ENCODE measurements around the gene LRRC8A.
A peak's percentile ranks its signal among the peaks of the same experiment; 100 is the strongest.

The LRRC8A gene

DNA sequence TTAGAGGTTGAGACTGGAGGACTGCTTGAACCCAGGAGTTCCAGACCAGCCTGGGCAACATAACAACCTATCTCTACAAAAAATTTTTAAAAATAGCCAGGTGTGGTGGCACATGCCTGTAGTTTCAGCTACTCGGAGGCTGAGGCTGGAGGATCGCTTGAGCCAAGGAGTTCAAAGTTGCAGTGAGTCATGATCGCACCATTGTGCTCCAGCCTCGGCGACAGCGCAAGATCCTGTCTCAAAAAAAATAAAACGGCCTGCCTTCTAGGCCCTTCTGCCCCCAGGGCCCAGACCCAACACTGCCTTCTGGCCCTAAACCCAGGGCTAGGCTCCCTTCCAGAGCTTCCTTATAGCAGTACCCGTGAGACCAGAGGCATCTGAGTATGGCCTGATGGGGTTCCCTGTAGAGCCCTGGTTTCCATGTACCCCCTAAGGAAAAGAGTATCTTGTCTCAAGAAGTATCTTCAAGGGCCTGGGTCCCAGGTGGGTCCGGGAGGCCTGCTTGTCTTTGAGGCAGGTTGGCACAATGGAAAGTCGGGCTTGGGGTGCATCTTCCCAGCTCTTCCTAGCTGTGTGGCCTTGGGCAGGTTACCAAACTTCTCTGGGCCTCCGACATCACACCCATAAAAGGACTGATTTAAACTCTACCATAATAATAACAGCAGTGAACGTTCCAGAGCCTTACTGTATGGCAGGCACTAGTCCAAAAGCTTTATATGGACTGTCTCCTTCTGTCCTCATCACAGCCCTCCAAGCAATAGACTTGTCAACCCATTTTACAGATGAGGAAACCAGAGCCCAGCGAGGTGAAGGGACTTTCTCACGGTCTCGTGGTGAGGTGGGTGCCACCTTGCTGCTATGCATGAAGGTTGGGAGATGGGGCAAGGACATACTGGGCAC lies 9.6 kb downstream of the LRRC8A start:
- no peak overlapping the region for H3K9ac ChIP-seq
- no peak overlapping the region for H3K27ac ChIP-seq
- TF ChIP-seq, protein P1, sequence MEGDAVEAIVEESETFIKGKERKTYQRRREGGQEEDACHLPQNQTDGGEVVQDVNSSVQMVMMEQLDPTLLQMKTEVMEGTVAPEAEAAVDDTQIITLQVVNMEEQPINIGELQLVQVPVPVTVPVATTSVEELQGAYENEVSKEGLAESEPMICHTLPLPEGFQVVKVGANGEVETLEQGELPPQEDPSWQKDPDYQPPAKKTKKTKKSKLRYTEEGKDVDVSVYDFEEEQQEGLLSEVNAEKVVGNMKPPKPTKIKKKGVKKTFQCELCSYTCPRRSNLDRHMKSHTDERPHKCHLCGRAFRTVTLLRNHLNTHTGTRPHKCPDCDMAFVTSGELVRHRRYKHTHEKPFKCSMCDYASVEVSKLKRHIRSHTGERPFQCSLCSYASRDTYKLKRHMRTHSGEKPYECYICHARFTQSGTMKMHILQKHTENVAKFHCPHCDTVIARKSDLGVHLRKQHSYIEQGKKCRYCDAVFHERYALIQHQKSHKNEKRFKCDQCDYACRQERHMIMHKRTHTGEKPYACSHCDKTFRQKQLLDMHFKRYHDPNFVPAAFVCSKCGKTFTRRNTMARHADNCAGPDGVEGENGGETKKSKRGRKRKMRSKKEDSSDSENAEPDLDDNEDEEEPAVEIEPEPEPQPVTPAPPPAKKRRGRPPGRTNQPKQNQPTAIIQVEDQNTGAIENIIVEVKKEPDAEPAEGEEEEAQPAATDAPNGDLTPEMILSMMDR (IDR thresholded peaks at IDR 0.05), result no peak
- H3K36me3 ChIP-seq (ENCODE audit: control insufficient read depth, insufficient read depth, low read length), result no peaks in the 10 kb centered on the region
- H2AFZ ChIP-seq, result no peak overlapping the region
- no peaks in the 10 kb centered on the region for H3K27me3 ChIP-seq (ENCODE audit: control insufficient read depth, insufficient read depth, low read length)
- no peaks in the 10 kb centered on the region for H3K9me3 ChIP-seq (ENCODE audit: control insufficient read depth, low read length)
- no peaks in the 10 kb centered on the region for H3K4me1 ChIP-seq
- H3K4me3 ChIP-seq (ENCODE audit: low read depth, low read length), result no peak overlapping the region
- no peaks in the 10 kb centered on the region for H3K79me2 ChIP-seq
- no peak overlapping the region for H3K4me2 ChIP-seq (ENCODE audit: low read length)

DNA sequence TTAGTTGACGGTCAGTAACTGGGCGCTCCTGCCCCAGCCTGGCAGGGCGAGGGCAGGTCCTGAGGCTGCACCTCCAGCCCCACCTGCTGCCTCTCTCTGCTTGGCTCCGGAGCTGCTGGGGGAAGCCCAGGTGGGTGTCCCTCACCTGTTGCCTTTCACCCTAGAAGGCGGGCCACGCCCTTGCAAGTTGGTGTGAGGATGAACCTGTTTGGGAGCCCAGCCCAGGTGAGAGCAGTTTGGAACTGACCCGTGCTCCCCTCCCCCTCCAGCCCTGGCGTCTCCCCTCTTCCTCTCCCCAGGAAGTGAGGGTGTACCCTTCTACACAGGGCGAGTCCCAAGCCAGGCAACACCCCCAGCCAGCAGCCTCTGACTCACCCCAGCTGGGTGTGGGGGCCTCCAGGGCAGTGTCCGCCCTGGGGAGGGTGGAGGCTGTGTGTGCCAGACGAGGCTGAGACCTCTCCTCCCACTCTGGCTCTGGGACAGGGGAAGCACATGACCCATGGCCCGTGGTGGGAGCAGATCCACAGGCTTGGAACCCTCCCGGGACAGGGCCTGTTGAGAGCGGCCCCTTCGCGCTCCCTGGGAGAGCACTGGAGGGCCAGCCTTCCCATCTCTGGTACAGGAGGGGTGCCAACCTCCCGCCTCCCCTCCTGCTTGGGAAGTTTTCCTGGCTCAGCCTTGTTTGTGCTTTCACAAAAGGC lies 10.4 kb downstream of the LRRC8A start:
- Histone ChIP-seq H2AFZ (peak overlapping the region; percentile 17), H3K4me3 (ENCODE audit: low read depth, low read length) (no peak overlapping the region), H3K79me2 (no peaks in the 10 kb centered on the region), H3K9me3 (ENCODE audit: control insufficient read depth, low read length) (no peaks in the 10 kb centered on the region), H3K4me1 (no peaks in the 10 kb centered on the region), H3K4me2 (ENCODE audit: low read length) (peak overlapping the region; percentile 37), H3K9ac (no peak overlapping the region), H3K27me3 (ENCODE audit: control insufficient read depth, insufficient read depth, low read length) (no peaks in the 10 kb centered on the region), H3K27ac (peak overlapping the region; percentile 29), H3K36me3 (ENCODE audit: control insufficient read depth, insufficient read depth, low read length) (no peaks in the 10 kb centered on the region)
- TF ChIP-seq, protein P1 (IDR thresholded peaks at IDR 0.05), result no peak

DNA sequence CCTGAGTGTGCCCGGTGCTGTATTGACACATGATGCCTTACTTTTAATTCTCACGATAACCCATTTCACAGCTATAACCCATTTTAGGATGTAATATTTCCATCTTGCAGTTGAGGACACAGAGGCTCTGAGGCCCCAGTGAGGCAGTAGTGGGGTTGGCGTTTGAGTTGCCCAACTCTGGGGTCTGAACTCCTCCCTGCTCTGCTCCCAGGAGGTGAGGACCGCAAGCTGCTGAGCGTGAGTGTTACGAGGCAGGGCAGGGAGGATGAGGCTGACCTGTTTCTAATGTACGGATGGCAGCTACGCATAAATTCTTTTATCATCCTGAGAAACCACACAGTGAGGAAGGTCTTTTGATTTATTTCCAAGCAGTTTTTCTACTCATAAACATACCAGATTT lies 11.4 kb downstream of the LRRC8A start:
- Histone ChIP-seq H3K4me1 (no peaks in the 10 kb centered on the region), H3K79me2 (peaks cover 1% of the 10 kb centered on the region), H3K27ac (no peak overlapping the region), H3K9ac (no peak overlapping the region), H3K9me3 (ENCODE audit: control insufficient read depth, low read length) (no peaks in the 10 kb centered on the region), H3K27me3 (ENCODE audit: control insufficient read depth, insufficient read depth, low read length) (no peaks in the 10 kb centered on the region), H2AFZ (no peak overlapping the region), H3K4me3 (ENCODE audit: low read depth, low read length) (no peak overlapping the region), H3K4me2 (ENCODE audit: low read length) (no peak overlapping the region), H3K36me3 (ENCODE audit: control insufficient read depth, insufficient read depth, low read length) (no peaks in the 10 kb centered on the region)
- TF ChIP-seq, protein P1 (IDR thresholded peaks at IDR 0.05), result no peak

DNA sequence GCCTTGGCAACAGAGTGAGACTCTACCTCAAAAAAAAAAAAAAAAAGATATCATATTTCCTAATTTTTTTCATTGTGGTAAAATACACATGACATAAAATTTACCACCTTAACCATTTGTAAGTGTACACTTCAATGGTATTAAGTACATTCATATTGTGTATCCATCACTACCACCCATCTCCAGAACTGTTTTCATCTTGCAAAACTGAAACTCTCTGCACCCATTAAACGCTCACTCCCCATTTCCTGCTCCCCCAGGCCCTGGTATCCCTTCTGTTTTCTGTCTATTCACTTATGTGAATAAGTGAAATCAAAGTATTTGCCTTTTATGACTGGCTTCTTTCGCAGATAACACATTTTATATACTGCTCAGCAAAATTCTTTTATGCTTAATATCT lies 12.8 kb downstream of the LRRC8A start:
- H2AFZ ChIP-seq, result no peak overlapping the region
- no peak overlapping the region for H3K27ac ChIP-seq
- no peaks in the 10 kb centered on the region for H3K27me3 ChIP-seq (ENCODE audit: control insufficient read depth, insufficient read depth, low read length)
- no peaks in the 10 kb centered on the region for H3K4me1 ChIP-seq
- TF ChIP-seq, protein P1 (IDR thresholded peaks at IDR 0.05), result no peak
- H3K79me2 ChIP-seq, result peaks cover 2% of the 10 kb centered on the region
- H3K36me3 ChIP-seq (ENCODE audit: control insufficient read depth, insufficient read depth, low read length), result no peaks in the 10 kb centered on the region
- no peak overlapping the region for H3K4me2 ChIP-seq (ENCODE audit: low read length)
- H3K4me3 ChIP-seq (ENCODE audit: low read depth, low read length), result no peak overlapping the region
- H3K9me3 ChIP-seq (ENCODE audit: control insufficient read depth, low read length), result no peaks in the 10 kb centered on the region
- no peak overlapping the region for H3K9ac ChIP-seq

Measured in parathyroid adenoma (tissue), 2 donors.